COLO668 (cell line): ENCODE results near the gene HES2.
"Not testable (repeated sequence)": the region's sequence is repeated elsewhere in the genome, so short reads cannot be mapped to it uniquely, and the experiment has no call there.

Experiments
- DNase-seq: peaks from one replicate; lab custom pipeline; 2025; ENCODE audit not compliant: unreplicated experiment; lab: John Stamatoyannopoulos, UW

Gene HES2

DNA sequence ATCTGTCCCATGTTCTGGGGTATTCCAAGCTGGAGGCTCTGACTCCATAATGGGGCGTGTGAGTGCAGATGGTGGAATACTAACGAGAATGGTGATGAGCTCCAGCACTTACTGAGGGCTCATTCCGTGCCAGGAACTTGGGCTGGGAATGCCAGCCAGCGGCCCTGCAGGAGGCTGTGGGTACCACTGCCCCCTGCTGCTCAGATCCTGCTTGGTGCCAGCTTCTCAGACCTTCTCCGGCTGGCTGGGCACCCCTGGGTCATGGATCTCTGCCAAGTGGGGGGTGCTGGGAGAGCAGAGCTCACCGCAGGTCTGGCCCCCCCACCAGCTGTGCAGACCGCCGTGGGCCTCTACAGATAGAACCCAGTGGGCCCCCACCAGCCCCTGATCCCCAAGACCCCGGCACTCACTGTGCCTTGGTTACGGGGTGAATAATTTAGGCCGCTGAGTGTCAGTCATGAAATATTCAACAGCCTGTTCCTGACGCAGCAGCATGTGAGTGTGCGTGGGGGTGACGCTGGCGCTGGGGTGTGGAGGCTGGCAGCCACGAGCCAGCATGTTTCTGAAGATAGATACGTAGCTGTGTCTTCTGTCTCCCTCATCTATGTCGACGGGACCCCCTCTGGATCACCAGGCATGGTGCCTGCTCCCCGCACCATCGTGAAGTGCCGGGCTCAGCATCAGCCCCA, 17.4 kb upstream of the HES2 start:
- peak; percentile 78 for DNase-seq

DNA sequence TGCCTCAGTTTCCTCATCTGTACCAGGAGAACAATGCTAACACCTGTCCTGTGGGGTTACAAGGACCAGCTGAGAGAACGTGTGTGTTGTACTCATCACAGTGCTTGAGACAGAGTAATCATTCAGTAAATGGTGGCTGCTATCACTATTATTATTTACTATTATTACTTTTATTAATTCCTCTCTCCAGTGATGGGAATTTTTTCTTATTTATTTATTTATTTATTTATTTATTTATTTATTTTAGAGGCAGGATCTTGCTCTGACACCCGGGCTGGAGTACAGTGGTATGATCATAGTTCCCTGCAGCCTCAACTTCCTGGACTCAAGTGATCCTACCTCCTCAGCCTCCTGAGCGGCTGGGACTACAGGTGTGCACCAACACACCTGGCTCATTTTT, 16.6 kb upstream of the HES2 start:
- not testable (repeated sequence) for DNase-seq

DNA sequence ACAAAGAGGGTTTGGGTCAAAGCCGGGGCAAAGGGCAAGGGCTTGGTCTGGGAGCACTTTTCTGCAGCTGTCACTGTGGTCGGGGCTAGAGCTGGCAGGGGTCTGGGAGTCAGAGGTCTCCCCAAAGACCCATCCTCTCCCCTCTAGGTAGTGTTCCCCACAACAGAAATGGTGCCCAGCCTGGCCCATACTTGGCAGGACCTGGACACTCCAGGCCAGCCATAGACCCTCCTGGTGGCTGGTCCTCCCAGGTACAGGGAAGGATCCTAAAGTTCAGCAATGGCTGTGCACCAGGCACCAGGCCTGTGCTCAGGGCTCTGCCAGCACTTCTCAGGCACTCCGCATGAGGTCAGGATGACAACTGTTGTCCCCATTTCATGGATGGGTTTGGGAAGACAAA, 15.8 kb upstream of the HES2 start:
- DNase-seq: no peak

DNA sequence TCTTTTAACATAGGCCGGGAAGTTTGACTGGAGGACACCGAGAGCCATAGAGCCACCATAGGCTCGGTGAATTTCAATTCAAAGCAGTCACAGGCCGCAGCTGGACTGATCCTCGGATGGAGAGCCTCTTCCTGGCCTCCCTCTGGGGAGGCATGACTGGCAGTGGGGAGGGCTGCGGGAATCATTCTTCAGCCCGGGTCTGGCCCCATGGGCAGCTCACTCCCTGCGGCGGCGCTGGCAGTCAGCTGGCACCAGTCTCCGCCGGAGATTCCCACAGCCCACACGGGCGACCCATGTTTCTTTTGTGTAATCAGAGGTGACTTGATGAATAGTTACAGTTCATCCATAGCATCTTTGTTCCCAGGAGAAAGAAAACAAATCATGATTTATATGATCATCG, 15.4 kb upstream of the HES2 start:
- DNase-seq: no peak

DNA sequence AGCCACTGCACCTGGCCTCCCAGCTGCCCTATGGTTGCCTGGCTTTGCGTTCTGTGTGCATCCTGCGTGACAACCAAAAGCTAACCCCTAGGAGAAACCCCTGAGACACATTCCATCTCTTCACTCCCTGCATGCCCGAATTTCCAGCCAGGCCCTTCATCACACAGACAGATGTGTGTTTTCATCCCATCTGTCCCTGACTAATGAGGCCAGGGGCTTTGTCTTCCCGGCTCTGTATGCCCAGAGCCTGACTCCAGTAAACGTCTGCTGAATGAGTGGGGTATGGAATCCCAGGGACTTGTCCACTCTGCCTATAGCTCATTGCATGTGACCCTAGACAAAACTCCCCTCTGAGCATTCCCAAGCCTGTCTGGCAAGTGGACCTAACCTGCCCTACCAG, 14.5 kb upstream of the HES2 start:
- DNase-seq: no peak

DNA sequence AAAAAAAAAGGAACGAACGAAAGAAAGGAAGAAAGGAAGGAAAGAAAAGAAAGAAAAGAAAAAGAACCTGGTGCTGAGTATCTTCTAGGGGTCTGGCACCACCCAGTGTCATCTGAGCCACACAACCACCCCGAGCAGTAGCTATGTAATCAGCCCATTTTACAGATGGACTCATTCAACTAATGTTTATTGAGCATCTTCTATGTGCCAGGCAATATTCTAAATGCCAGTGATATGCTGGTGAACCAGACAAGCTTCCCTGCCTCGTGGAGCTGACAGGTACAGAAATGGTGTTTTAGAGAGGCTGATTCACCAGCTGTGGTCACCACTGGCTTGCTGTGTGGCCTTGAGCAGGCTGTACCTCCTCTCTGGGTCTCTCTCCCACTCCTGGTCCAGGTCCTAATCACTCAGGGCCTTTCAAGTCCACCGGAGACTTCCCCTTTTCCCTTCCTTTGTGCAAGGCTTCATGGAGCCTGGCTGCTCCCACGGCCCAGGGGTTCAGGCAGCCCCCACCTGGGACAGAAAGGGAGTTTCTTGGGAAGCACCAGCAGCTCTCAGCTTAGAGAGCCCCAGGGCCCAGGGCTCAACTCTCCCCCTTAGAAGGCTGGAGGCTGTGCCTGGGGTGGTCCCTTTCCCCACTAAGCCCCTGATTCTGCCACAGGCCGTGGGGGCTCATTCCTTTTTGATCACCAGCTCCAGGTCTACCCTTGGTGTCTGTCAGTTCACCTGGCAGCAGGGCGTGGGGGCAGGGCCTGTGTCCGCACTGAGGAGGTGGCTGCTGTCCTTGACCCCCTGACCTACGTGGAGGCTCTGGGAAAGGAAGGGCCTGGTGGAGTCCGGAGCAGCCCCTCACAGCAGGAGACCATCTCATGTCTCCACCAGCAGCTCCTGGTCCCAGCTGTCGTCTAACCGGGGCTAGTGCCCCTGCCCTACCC, 12.2 kb upstream of the HES2 start:
- not testable (repeated sequence) for DNase-seq

DNA sequence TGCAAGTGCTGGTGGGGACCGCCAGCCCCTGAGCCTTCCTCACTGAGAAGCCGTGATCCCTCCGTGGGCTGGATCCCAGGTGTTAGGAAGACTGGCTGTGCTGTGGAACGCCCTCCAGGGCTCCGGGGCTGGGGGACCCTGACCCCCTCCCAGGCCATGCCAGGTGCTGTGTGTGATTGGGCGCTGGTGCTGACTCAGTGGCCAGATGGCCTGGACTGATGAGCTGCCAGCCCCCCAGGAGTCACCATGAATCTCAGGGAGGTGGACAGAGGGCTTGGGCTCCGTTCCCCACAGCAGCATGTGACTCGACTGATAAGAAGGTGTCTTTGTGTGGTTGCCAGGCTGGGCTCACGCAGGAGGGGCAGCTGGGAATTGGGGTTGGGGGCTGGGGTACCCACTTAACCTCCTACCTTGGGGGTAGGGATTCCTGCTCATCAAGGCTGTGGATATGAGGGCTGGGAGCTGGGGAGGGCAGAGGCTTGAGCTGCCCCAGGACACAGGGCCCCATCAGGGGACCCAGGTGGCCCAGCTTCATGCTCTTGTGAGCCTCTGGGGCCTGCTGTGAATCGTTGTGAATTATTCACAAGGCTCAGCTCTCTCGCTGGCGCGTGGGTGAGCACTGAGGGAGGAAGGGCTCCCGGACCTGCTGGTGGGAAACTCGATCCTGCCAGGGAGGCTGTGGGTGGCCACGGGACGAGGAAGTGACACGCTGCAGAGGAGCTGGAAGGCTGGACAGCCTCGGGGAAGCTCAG, 10.1 kb upstream of the HES2 start:
- peak; percentile 26 for DNase-seq

DNA sequence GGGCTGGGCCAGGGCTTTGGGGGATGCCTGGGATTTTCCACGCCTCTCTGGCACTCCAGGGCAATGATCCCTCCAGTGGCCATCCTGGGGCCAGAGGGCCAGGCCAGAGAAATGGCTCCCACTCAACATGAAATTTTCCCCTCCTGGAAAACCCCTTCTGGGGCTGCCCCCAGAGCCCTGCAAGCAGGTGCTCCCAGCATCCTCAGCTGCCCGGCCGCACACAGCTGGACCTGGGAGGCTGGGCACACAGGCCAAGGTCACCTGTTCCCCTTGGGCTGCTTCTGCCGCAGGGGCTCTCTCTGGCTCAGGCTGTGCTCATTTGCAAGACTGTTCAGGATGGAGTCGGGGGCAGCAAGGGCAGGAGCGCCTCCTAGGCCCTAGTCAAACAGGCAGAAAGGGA, 8.7 kb upstream of the HES2 start:
- DNase-seq: not testable (repeated sequence)

DNA sequence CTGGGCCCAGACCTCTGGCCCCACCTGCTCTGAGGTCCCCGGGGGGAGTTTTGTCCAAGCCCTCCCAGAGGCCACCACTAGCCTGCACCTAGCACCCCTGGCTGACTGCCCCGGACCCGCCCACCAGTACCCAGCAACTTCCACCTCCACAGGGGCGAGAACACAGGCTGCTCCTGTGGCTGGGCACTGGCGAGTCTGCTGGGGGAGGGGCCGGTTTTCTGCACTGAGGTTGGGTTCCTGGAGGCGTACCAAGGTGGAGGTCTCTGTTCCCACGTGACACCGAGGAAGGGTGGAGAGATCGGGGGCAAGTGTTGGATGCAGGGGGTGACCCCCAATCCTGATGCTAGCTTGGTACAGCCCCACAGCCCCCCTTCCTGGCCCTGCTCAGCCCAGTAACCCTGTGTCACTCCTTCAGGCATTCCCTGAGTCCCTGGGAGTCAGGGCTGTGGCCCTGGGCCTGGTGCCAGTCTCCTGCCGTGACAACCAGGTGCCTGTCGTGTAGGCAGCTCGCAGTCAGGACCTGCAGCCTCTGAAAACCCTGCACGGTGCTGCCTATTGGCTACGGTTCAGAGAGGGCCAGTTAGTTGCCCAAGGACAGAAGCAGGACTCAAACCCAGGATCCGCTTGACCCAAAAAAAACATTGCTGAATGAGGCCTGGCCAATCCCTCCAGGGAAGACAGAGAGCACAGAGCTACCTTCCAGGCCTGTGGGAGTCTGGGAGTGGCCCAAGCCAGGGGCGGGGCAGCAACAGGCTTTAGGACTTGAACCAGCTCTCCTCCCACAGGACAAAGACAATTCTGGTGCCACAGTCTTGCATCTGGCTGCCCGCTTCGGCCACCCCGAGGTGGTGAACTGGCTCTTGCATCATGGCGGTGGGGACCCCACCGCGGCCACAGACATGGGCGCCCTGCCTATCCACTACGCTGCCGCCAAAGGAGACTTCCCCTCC, 8.0 kb upstream of the HES2 start:
- DNase-seq: peak; percentile 46

DNA sequence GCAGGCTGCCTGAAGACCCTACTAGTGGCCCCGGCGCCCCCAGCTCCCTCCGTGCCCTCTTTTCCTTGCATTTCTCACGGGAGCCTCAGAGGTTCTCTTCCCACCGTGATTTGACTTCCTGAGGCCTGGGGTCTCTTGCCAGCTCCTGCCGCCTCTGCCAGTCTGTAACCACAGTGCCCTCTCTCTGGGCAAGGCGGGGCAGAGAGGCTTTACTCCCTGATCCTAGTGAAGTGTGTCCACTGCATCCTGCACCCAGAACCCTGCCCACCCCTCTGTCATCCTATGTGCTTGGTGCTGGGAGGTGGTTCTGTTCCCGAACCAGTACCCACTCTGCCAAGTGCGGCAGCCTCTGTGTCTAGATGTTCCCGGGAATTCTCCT, 7.2 kb upstream of the HES2 start:
- DNase-seq: no peak

DNA sequence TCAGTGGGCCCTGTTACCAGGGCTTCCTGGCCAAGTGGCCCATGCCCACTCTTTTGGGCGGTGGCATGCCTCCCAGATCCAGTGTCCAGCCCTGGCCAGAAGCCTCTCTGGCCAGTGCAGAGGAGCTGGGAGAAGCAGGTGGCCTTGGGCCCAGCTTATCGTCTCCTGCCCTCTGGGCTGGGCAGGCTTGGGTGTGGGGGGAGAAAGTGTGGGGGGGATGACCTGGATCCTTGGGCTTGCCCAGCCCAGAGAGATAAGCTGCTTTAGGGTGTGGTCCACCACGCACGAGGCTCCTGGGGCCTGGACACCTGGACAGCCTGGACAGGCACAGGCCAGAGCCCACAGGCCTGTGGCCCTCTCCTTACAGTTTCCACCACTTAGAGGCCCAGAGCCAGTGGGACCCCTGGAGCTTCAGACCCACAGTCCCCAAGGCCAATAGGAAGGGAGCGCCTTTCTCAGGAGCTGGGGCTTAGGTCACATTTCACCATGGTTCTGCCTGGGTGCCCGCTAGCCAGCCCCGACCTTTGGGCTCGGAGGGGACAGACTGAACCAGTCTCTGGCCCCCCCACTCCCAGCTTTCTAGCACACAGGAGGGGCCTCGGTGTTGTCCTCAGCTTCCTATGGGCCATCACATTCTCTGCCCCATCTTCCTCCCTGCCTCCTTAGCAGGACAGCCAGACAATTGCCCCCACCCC, 6.7 kb upstream of the HES2 start:
- no peak for DNase-seq

DNA sequence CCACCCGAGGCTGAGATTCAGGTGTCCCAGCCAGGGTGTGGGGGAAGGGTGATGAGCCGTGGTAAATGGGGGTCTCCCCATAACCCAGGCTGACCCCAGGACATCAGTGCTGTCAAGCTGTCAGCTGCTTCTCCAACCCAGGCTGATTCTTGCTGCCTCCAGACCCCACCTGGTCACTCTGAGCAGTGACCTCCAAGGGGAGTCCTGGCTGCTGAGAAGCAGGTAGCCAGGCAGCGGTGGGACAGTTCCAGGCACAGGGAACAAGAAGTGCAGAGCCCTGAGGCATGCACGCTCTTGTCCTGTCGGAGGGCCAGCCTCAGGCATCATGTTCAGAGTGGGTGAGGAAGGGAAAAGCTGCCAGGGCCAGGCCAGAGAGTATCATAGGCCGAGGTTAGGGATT, 5.9 kb upstream of the HES2 start:
- DNase-seq: no peak

DNA sequence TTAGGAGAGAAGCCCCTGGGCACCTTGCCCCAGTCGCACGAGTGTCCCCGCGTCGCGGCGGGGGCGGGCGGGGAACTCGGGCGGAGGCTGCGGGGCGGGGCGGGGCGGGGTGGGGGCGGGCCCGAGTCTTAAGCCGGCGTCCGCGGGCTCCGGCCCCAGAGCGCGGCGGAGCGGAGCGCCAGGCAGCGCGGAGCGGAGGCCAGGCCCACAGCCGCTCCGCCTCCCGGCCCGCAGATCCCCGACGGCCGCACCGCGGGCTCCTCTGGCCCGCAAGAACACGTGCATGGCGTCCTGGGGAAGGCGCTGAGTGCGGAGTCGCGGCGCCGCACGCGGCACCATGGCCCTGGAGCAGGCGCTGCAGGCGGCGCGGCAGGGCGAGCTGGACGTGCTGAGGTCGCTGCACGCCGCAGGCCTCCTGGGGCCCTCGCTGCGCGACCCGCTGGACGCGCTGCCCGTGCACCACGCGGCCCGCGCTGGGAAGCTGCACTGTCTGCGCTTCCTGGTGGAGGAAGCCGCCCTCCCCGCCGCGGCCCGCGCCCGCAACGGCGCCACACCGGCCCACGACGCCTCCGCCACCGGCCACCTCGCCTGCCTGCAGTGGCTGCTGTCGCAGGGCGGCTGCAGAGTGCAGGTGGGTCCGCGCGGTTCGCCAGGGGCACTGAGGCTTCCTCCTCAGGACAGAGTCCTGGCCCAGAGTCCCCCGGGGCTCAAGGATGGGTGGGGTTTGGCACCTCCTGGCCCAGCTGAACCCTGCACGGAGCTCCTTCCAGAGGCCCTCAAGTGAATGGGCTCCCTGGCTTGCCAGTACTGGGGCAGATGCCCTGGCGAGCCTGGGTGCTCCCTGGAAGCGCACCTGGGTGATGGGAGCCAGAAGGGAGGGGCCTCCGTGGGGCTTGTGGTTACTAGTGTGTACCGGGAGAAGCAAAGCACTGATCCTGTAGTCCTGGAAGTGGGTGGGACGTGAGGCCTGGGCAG, 5.2 kb upstream of the HES2 start, which contains the start of gene ESPN:
ESPN (plus strand) TSS at position 158 of the 975 bp plus-strand sequence; CDS start at position 338, 180 bp downstream.
- DNase-seq: peak; percentile 73

DNA sequence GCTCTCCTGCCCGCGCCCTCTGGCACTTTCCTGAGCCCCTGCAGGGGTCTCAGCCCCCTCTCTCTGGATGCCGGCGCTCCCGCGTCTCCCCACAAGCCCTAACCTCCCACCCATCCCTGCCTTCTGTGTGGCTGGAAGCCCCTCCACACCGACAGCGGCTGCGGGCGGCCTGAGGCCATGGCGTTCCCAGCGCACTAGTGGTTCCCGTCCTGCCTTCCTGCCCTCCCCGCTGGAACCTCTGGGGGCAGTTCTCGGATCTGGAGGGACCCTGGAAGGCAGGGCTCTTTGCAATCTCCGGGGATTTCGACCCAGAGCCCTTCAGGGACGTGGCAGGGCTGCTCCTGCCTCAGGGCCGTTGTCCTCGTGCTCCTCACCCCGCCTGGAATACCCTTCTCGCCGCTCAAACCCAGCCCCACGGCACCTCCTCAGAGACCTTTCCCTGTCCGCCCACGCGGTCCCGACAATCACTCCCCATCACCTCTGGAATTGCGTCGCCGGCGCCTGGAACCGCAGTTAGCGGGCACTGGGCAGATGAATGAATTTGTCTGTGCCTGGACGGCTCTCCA, 4.4 kb upstream of the HES2 start:
- DNase-seq: peak; percentile 38

DNA sequence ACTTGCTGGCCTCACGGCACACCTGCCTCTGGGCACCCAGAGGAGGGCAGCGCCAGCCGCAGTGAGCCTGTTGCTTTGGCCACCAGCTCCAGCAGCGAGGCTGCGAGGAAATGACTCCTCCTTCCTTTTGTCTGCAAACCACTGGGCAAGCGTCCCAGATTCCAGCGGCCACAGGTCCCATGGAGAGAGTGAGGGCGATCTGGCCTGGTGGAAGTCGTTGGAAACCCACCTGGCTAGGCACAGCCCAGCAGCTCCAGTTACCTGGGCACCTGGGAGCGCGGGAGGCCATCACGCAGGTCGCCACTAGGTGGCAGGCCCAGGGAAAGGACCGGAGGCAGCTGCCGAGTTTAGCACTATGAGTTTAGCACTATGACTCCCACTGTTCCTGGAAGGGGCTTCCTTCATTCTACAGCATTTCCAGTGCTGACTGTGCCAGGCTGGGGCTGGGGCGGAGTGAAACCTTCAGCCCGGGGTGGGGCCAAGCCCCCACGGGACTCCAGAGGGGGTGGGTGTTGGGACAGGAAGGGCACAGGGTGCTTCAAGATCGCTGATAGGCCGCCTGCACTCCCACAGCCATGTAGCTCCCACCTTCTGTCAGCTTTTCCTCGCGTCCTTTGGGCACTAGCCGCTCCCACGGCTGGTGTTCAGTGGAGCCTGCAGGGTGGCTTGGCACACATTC, 3.7 kb upstream of the HES2 start:
- DNase-seq: peak; percentile 97

DNA sequence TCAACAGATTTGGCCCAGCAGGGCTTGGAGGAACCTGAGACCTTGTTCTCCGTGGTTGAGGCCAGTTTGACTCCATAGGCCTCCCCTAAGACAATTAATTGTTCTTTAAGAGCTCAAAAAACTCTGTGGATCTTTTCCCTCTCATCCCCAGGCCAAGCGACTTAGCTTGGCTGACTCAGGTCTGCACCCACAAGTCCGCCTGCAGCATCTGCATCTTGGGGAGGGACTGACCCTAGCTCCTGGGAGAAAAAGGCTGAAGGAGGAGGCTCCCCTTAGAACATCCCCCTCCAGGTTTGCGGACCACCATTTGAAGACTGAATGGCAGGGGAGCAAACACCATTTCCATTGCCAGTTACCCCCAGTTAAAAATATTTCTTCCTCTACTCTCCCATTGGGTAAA, 1.5 kb upstream of the HES2 start:
- no peak for DNase-seq

DNA sequence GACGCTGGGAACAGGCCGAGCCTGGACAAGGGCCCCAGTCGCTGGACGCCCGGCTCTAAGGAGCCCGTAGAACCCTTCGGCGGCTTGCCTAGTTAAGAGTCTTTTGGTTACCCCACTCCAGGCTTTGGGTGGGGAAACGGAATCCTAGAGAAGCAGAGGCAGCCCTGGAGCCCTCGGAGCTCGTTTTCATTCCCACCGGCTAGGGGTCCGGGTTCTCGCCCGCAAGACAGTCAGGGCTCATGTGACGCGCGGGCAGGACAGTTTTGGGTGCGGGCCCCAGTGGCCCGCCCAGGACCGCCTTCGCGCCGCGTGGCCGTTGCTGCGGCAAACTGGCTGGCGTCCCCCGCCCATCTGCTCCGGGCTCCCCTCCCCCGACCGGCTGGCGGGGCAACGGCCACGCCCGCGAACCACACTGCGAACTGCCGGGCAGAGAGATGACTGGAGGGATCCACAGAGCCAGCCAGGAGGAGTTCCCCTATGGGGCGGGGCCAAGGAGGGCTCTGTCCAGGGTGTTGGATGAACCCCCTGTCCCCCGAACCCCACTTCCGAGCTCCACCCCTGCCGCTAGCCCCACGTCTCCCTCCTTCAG, 829 bp upstream of the HES2 start:
- no peak for DNase-seq
